GM19397 (cell line): ENCODE measurements around the gene MRPS34.
A peak's percentile ranks its signal among the peaks of the same experiment; 100 is the strongest.

ENCODE experiments used
- ATAC-seq: cut with Tn5 transposase; IDR thresholded peaks from one replicate; pipeline ENCODE4 v1.9.1; 2021; ENCODE audit warnings: mild to moderate bottlenecking, moderate library complexity; ENCODE audit not compliant: unreplicated experiment

The MRPS34 gene

DNA sequence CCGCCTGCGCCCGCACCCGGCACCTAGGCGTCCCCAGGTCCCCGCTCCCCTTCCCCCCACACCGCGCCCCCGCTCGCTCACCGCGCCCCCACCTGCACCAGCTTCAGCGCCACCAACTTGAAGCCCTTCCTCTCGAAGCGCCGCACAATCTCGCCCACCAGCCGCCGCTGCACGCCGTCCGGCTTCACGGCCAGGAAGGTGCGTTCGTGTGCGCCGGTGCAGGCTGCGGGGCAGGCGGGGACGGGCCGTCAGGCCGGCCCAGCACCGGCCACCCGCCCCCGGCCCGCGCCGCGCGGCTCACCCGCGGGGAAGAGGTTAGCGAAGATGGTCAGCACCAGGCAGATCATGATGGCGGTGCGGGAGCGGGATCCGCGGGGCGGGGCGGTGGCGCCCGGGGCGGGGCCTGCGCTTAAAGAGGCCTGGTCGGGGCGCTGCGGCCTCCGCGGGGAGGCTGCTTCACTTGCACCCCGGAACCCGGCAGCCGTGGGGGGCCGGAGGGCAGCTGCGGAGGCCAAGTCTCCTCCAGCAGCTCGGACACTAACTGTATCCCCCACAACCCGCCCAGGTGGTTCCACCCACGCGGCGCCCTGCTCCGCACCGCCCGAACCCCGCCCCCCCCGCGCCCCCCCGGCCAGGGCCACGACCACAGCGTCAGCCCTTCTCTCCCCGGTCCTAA, 1.6 kb downstream of the MRPS34 start, which contains the start of gene NME3:
Gene NME3 (minus strand): TSS at position 356 of the 676 bp plus-strand sequence. CDS start 9 bp downstream, at position 347.
- peak; percentile 26 for ATAC-seq

DNA sequence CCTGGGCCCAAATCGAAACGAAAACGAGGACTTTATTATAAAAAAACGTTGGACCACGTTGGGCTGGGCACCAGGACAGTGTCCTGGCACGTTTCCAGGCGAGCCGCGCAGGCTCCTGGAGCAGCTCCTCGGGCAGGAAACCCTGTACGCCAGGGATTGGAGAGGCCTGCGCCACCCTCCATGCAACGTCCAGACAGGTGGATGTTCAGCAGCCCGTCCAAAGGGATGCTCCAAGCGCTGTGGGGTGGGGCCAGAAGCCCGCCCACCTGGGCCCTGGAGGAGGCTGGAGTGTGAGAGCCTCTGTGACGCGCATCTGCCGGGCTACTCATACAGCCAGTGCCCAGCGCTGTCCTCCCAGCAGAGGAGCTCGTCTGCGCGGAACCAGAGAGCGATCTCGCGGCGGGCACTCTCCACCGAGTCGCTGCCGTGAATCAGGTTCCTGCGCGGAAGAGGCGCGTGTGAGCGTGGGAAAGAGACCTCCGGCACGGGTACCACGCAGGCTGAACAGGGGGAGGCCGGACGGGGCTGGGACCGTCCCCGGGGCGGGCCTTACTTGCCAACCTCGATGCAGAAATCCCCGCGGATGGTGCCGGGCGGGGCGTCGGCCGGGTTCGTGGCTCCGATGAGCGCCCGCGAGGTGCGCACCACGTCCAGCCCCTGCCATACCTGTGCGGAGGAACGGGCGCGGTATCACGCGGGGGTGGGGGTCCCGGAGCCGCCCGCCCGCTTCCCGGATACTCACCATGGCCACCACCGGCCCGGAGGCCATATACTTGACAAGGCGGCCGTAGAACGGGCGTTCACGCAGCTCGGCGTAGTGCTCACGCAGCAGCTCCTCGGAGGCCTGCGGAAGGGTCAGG, 2.4 kb downstream of the MRPS34 start:
- ATAC-seq: no peak

DNA sequence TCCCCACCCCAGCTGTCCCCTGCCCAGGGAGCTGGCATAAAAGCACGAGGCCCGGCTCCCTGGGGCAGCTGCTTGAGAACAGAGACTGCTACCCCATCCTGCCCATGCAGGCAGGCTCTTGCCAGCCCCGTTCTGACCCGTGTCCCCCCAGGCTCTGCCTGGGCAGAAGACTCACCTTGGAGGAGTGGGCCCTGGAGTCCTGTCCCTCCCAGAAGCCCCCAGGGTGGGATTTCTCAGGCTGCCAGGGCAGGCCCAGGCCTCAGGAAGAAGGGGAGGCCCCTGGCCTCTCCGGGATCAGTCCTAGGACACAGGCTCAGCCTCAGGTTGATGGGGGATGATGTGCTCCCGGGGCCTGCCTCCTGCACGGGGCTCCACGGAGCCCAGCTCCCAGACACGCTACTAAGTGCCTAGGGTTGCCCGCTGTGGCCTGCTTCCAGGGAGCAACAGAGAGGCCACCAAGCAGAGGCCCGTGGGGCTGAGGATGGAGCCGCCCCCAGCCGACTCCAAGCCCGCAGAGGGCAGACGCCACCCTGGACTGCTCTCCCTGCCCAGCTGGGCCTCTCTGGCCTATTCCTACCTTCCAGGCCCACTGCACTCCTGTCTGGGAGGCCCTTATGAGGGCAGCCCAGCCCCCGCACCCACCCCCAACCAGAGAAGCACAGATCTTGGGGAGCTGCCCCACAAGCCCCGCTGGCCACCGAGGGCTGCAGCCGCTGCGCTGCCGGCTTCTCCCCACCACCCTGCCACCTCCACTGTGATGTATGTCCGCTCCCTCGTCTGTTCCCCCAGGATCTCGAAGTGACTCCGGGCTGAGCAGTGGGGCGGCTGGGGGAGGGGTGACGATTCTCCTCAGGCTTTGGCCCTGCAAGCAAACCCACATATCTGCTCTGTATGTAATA, 3.3 kb downstream of the MRPS34 start:
- no peak for ATAC-seq

DNA sequence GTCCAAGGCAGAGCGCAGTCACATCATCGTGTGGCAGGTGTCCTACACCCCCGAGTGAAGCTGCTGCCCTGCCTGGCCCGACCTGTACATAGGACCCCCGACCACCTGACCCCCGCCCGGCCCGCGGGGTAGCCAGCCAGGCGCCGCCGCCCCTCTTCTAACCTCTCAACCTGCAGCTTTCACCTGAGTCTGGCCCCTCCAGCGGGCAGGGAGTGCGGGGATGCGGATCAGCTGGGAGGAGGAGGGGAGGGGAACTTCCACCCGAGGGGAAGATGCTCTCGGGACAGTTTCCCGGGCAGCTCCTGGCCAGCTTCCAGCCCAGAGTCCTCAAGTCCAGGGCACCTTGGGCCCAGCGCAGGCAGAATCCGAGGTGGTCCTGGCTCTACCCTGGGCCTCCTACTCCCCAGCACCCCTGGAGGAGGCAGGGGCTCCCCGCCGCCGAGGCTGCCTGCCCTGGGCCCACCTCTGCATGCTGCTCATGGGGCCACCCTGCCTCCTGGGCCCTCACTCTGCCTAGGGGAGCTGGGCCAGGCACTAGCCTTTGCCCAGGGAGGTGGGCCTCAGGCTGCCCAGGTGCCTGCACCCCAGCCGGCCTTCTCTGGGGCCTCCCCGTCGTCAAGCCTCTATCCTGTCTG, 4.0 kb downstream of the MRPS34 start:
- ATAC-seq: no peak

DNA sequence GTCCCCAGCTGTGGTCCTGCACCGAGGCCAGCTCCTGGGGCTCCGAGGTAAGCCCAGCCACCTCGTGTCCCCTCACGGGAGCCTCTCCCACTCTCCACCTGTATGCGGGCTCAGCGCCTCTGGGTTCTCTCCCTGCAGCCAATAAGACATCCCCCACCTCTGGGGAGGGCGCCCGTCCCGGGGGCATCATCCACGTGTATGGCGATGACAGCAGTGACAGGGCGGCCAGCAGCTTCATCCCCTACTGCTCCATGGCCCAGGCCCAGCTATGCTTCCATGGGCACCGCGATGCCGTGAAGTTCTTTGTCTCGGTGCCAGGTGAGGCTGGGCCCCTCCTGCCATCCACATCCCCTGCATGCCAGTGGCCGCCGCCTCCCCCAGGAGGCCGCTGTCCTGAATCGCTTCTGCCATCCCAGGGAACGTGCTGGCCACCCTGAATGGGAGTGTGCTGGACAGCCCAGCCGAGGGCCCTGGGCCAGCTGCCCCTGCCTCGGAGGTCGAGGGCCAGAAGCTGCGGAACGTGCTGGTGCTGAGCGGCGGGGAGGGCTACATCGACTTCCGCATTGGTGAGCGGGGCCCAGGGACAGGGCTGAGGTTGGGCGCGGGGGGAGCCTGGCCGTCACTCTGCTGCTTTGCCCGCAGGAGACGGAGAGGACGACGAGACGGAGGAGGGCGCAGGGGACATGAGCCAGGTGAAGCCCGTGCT, 4.7 kb downstream of the MRPS34 start:
- no peak for ATAC-seq

DNA sequence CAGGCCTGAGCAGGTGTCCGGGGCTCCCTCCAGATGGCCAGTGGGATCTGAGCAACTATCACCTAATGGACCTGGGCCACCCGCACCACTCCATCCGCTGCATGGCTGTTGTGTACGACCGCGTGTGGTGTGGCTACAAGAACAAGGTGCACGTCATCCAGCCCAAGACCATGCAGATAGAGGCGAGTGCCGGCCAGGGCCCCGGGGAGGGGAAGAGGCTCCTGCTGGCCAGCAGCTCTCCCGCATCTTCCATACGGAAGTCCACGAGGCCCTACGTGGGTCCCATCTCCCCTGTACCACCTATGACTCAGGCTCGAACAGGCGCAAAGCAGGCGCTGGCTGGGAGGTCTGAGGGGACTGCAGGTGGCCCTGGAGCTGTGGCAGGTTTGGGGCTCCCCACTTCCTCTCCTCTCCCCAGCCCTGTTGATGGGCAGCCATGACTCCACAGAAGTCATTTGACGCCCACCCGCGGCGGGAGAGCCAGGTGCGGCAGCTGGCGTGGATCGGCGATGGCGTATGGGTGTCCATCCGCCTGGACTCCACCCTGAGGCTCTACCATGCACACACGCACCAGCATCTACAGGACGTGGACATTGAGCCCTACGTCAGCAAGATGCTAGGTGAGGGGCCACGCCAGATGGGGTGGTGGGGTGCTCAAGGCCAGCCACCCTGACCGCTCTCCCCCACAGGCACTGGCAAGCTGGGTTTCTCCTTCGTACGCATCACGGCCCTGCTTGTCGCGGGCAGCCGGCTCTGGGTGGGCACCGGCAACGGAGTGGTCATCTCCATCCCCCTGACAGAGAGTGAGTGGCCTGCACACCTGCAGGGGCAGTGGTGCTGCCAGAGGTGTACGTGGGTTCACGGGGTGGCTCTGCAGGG, 5.6 kb downstream of the MRPS34 start:
- no peak for ATAC-seq

DNA sequence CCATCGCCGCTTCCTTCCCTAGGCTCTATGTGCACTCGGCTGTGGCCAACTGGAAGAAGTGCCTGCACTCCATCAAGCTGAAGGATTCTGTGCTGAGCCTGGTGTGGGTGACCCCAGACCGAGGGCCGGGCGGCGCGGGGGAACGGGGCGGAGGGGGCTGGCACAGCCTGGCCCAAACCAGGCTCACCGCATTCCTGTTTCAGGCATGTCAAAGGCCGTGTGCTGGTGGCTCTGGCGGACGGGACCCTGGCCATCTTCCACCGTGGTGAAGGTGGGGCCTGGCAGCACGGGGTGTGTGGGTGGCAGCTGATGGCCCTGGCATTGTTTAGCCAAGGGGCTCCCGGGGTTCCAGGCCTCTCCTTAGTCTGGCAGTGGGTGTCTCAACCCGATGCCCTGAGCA, 6.2 kb downstream of the MRPS34 start:
- no peak for ATAC-seq

DNA sequence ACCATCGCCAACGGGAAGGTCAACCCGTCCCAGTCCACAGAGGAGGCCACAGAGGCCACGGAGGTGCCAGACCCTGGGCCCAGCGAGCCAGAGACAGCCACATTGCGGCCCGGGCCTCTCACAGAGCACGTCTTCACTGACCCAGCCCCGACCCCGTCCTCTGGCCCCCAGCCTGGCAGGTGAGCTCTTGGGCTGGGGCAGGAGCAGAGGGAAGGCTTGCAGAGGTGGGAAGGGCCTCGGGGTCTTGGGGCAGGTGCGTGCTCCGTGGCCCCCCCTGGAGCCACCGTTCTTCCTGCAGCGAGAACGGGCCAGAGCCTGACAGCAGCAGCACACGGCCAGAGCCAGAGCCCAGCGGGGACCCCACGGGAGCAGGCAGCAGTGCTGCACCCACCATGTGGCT, 6.7 kb downstream of the MRPS34 start:
- no peak for ATAC-seq

DNA sequence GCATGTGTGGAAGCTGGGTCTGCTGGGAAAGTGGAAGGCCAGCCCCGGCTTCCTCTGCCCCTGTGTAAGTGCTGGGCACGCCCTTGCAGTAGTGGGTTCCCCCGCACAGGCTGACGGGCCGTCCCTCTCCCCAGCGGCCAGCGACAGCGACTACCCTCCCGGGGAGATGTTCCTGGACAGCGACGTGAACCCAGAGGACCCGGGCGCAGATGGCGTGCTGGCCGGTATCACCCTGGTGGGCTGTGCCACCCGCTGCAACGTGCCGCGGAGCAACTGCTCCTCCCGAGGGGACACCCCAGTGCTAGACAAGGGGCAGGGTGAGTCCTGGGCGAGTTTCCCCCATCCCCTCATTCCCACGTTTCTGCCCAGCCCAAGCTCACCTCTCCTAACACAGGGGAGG, 7.1 kb downstream of the MRPS34 start:
- ATAC-seq: no peak

DNA sequence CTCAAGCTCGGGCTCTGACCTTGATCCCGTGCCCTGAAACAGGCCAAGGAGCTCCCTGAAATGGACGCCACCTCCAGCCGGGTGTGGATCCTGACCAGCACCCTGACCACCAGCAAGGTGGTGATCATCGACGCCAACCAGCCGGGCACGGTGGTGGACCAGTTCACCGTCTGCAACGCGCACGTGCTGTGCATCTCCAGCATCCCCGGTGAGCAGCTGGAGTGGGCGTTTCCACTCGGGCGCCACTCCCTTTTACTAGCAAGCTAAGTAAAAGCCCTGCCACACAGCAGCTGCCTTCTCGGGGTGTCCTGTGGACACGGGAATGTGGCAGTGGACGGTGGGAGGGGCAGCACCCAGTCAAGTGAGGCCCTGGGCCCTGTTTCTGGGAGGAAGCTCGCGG, 8.0 kb downstream of the MRPS34 start:
- ATAC-seq: no peak

DNA sequence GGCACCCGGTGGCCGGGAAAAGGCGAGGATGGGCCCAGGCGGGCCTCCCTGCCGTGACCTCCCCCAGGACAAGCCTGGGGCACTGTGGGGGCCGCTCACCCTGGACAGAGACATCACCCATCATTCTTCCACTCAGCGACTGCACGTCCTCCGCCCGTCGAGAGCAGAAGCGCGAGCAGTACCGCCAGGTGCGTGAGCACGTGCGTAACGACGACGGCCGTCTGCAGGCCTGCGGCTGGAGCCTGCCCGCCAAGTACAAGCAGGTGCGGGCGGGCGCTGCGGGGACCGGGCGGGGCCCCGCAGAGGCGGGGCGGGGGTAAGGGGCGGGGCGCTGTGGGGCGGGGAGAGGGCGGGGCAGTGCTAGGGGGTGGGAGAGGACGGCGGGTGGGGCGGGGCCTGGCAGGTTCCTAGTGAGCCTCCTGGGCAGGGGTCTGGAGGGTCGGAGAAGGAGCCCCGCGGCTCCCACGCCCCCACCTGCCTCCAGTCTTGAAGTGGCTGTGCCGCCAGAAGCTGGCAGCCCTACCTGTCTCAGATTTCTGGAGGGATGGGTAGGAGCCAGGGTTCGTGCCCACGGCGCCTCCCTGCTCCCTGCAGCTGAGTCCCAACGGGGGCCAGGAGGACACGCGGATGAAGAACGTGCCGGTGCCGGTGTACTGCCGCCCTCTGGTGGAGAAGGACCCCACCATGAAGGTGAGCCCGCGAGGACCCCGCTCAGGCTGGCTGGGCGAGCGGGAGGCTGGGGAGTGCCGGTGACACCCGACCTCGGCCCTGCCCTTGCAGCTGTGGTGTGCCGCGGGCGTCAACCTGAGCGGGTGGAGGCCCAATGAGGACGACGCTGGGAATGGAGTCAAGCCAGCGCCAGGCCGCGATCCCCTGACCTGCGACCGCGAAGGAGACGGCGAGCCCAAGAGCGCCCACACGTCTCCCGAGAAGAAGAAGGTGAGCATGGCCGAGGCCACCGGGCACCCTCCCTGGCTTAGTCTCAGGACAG, 9.1 kb downstream of the MRPS34 start:
- no peak for ATAC-seq

DNA sequence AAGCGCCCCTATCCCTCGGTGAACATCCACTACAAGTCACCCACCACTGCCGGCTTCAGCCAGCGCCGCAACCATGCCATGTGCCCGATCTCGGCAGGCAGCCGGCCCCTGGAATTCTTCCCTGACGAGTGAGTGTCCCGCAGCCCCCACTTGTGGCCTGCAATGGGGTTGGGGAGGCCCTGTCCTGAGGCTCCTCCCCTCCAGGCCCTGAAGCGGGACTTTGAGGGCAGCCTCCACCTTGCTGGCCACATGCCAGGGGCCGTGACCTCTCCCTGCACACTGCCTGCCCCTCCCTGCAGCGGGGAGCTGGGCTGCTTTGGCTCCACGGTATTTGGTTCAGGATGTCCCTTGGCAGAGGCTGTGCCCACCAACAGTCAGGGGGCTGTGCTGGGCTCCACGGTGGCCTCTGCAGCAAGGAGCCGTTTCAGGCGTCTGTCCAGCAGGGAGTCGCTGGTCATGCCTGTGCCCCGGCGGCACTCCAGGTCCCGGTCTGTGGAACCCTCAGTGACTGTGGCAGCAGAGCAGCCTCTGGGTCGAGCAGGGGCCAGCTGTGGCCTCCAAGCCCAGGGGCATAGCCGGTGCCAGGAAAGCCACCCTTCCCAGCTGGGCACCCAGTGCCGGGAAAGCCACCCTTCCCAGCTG, 9.9 kb downstream of the MRPS34 start:
- no peak for ATAC-seq

DNA sequence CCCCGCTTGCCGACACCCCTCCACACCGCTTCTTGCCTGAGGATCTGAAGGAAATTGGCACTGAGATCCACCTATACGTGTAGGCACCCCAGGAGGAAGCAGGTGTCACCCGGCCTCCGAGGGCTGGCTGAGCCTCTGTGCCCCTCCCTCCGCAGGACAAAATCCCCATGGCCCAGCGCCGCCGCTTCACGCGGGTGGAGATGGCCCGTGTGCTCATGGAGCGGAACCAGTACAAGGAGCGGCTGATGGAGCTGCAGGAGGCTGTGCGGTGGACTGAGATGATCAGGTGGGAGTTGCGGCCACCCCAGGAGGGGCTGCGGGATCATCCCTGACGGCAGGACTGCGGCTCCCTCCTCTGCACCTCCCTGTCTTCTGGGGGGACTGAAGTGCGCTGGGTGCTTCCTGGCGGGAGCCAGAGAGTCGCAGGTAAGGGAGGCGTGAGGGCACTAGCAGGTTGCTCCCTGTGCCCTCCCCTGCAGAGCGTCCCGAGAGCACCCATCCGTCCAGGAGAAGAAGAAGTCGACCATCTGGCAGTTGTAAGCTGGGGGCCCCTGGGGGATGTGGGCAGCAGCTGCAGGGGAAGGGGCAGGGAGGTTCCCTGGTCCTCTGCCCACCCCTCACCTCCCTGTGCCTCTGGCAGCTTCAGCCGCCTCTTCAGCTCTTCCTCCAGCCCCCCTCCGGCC, 10.6 kb downstream of the MRPS34 start:
- no peak for ATAC-seq

DNA sequence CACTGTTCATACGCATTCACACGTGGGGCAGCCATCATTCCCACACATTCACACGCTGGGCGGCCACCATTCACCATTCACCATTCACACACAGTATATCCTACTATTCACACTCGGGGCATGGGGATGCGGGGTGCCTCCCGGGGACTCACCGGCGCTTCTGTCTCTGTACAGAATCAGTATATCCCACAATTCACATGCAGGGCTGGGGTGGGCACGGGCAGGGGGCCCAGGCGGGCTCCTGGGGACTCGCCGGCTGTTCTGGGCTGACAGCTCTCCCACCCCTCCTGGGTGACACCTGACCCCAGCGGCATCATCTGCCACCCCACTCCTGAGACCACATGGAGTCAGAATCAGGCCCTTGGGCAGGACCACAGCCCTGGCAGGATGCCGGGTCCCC, 11.2 kb downstream of the MRPS34 start:
- no peak for ATAC-seq

DNA sequence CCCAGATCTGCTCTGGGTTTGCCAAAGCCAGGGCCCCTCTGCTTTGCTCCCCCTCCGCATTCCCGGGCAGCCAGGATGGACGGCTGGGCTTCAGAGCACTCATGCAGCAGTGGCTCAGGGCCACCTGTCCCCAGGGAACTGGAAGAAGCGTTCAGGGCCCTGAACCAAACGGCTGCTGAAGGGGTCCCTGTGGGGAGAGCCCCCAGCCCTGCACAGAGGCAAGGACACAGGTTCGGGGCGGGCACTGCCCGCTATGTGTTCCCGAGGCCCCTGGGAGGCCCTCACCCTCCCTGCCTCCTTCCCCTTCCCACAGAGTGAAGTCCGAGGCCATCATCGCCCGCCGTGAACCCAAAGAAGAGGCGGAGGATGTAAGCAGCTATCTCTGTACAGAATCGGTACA, 12.0 kb downstream of the MRPS34 start:
- ATAC-seq: no peak

DNA sequence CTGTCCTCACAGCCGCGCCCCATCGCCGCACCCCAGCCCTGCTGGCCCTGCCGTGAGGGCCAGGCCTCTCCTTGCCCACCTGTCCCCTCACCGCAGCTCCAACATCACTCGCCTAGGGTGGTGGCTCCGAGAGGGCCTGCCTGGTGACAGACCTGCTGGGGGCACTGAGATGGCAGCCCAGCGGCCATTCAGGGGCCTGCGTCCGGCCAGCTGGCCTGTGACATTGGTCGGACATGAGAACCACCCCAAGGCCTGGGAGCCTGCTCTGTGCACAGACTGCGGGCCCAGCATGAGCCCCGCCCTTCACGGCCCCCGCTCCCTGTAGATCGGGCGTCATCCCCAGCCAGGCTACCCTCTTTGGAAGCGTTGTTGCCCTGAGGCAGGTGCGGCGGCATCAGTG, 13.4 kb downstream of the MRPS34 start:
- ATAC-seq: no peak

DNA sequence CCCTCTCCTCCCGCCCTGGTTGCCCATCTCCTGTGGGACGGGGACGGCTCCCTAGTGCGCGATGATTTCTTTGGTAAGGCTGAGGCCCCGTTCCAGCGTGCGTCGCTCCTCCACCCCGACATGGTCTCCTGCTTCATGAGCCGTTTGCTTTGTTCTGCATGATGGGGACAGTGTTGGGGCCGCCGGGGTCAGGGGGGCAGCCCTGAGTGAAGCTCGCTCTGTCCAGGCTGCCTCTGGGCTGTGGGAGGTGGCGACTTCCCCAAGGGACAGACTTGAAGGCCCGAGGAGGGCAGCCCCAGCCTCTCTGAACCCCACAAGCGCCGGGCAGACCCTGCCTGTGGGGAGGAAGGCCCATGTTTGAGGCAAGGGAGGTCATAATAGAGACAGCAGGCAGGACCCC, 14.0 kb downstream of the MRPS34 start:
- no peak for ATAC-seq
